GM04503 (cell line): ENCODE results near the gene MAP1LC3B2.

Experiments
- DNase-seq: peaks from one replicate; pipeline ENCODE4 v3.0.0-alpha.2; 2012; ENCODE audit warnings: low read depth

Gene MAP1LC3B2

GRCh38 chr12:116559162-116559935 is at the start of gene MAP1LC3B2:
Gene MAP1LC3B2, plus strand, starts transcription at chr12:116559381. Its CDS starts 16,562 bp downstream, at chr12:116575943.
- peak; percentile 50 for DNase-seq

GRCh38 chr12:116513944-116514343 is 45.2 kb upstream of the MAP1LC3B2 start:
- DNase-seq: no peak

GRCh38 chr12:116515684-116516083 is 43.5 kb upstream of the MAP1LC3B2 start:
- DNase-seq: no peak

GRCh38 chr12:116516657-116517056 is 42.5 kb upstream of the MAP1LC3B2 start:
- no peak for DNase-seq

GRCh38 chr12:116517431-116518045 is 41.6 kb upstream of the MAP1LC3B2 start:
- no peak for DNase-seq

GRCh38 chr12:116520225-116520760 is 38.9 kb upstream of the MAP1LC3B2 start:
- no peak for DNase-seq

- DNase-seq: peak; percentile 75
Observed at GRCh38 chr12:116520801-116521471, 38.2 kb upstream of the MAP1LC3B2 start.

- DNase-seq: no peak
Observed at GRCh38 chr12:116524311-116524710, 34.9 kb upstream of the MAP1LC3B2 start.

GRCh38 chr12:116524964-116525379 is 34.2 kb upstream of the MAP1LC3B2 start:
- no peak for DNase-seq

GRCh38 chr12:116525418-116526001 is 33.7 kb upstream of the MAP1LC3B2 start:
- DNase-seq: peak; percentile 82

GRCh38 chr12:116528065-116528464 is 31.1 kb upstream of the MAP1LC3B2 start:
- DNase-seq: no peak

GRCh38 chr12:116528498-116528897 is 30.7 kb upstream of the MAP1LC3B2 start:
- DNase-seq: no peak

- peak; percentile 68 for DNase-seq
Observed at GRCh38 chr12:116529048-116529447, 30.1 kb upstream of the MAP1LC3B2 start.

GRCh38 chr12:116529686-116530085 is 29.5 kb upstream of the MAP1LC3B2 start:
- DNase-seq: no peak

- DNase-seq: no peak
Observed at GRCh38 chr12:116532428-116532827, 26.8 kb upstream of the MAP1LC3B2 start.

GRCh38 chr12:116532986-116533342 is 26.2 kb upstream of the MAP1LC3B2 start:
- DNase-seq: no peak

GRCh38 chr12:116533343-116534251 is 25.6 kb upstream of the MAP1LC3B2 start:
- no peak for DNase-seq

- no peak for DNase-seq
Observed at GRCh38 chr12:116534311-116535121, 24.7 kb upstream of the MAP1LC3B2 start.

- no peak for DNase-seq
Observed at GRCh38 chr12:116535241-116535640, 23.9 kb upstream of the MAP1LC3B2 start.

GRCh38 chr12:116537101-116537904 is 21.9 kb upstream of the MAP1LC3B2 start:
- DNase-seq: no peak
